Lower lobe of right lung (tissue), 2 donors: Measurements from ENCODE around the gene PTPN20. TPM values are rescaled to one million over a fixed set of nuclear protein-coding genes. Genes with fewer than 3 reads are reported as not detected.
"Not testable (repeated sequence)": the region's sequence is repeated elsewhere in the genome, so short reads cannot be mapped to it uniquely, and the experiment has no call there.

ENCODE experiments used
- ATAC-seq, 2 donors: fragments of 200-7000 bp; cut with Tn5 transposase; one replicate each; pipeline ENCODE4 v1.9.1; 2020 to 2022; ENCODE audit warnings: mild to moderate bottlenecking in 2 of 2, moderate library complexity in 2 of 2
- DNase-seq: peaks from one replicate; pipeline ENCODE4 v3.0.0-alpha.2; 2020
- H3K27ac ChIP-seq: fragments of 200-600 bp; one replicate; pipeline ENCODE4 v1.8.0; 2022
- H3K27me3 ChIP-seq: fragments of 200-600 bp; one replicate; pipeline ENCODE4 v1.8.0; 2022; ENCODE audit warnings: low read depth
- H3K36me3 ChIP-seq: fragments of 200-600 bp; one replicate; pipeline ENCODE4 v1.8.0; 2022; ENCODE audit warnings: mild to moderate bottlenecking
- H3K4me1 ChIP-seq: fragments of 200-600 bp; one replicate; pipeline ENCODE4 v1.8.0; 2022
- H3K4me3 ChIP-seq: fragments of 200-600 bp; one replicate; pipeline ENCODE4 v1.8.0; 2022; ENCODE audit warnings: mild to moderate bottlenecking
- H3K9me3 ChIP-seq: fragments of 200-600 bp; one replicate; pipeline ENCODE4 v1.8.0; 2022
- intact Hi-C: fragments of 100-400 bp; cut with DNase I; formaldehyde crosslinking; loops from one replicate; pipeline ENCODE4 v1.11.0; 2022
- long read RNA-seq: library from polyadenylated mRNA; unstranded; transcript quantifications from one replicate; pipeline ENCODE4 v2.0.0, GENCODE V29; 2021
- total RNA-seq: library from RNA; stranded (reverse); fragmentation: NEBNext Ultra II Directional; extraction: Animal tissue kit (Norgen Biotek cat#: 25700); gene quantifications from one replicate; pipeline ENCODE4 v1.2.1, GENCODE V29; 2021
- donor health status: DM: no; HTN: yes; CAD: no; lungs with severe emphysema.

PTPN20 gene
- total RNA-seq, result 4.0 TPM
- long read RNA-seq, partial matches to known transcripts, result 0 of 3 reads
- long read RNA-seq, other reads (novel, unspliced or antisense), result 2 of 3 reads

DNA sequence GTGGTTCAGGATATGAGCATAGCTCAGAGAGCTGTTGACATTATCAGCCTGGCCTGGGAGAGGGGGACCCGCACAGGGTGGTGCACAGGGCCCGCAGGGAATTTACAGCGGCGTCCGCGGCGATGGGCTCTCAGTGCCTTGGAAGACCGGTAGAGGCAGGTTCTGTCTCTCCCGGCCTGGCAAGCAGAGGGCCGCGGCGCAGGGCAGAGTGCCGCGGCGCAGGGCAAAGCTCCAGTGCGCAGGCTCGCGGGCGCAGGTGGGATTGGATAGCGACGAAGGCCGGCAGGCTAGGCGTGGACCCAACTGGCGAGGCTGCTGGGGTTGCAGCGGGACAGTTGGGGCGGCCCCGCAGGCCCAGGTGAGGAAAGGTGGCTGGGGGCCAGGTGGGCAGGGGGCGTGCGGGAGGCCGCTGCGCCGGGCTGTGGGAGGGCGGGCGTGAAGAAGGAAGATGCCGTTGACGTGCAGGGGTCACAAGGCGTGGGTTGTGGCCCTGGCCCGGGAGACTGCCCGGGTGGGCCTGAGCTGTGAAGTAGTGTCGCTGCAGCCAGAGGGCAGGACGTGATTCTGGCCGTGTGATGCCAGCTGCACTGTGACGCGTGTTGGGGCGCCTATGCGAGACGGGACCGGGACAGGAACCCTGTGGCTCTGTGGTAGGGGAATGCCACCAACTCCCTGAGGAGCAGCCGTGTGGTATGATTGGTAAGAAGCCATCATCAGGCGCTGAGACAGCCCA is at the start of gene PTPN20:
Gene PTPN20, plus strand, starts transcription at position 285 of the 733 bp plus-strand sequence. CDS start 21,072 bp downstream, outside the sequence.
- H3K27me3 ChIP-seq, intact Hi-C loops, H3K27ac ChIP-seq, H3K9me3 ChIP-seq, H3K36me3 ChIP-seq, H3K4me1 ChIP-seq: not testable (repeated sequence)
- DNase-seq (peak; percentile 57), ATAC-seq (peak; percentile 92 to 94)
- H3K4me3 ChIP-seq, result peak within 1 kb of the TSS; percentile 25

GRCh38 chr10:46869716-46870115 is 41.5 kb upstream of the PTPN20 start:
- DNase-seq, H3K4me3 ChIP-seq, H3K4me1 ChIP-seq, ATAC-seq, H3K9me3 ChIP-seq, H3K27ac ChIP-seq, H3K36me3 ChIP-seq, intact Hi-C loops, H3K27me3 ChIP-seq: not testable (repeated sequence)

GRCh38 chr10:46871583-46871982 is 39.6 kb upstream of the PTPN20 start:
- DNase-seq, H3K27me3 ChIP-seq, H3K4me1 ChIP-seq, H3K27ac ChIP-seq, H3K9me3 ChIP-seq, H3K36me3 ChIP-seq, intact Hi-C loops, H3K4me3 ChIP-seq: not testable (repeated sequence)
- ATAC-seq, result peak in 1 of 2 donors; percentile 66

- H3K36me3 ChIP-seq, H3K27ac ChIP-seq, H3K27me3 ChIP-seq, H3K4me3 ChIP-seq, DNase-seq, intact Hi-C loops, ATAC-seq, H3K4me1 ChIP-seq, H3K9me3 ChIP-seq: not testable (repeated sequence)
These were observed 35.9 kb upstream of the PTPN20 start for GRCh38 chr10:46875304-46875703.

- H3K4me3 ChIP-seq, H3K36me3 ChIP-seq, intact Hi-C loops, H3K27ac ChIP-seq, H3K9me3 ChIP-seq, H3K4me1 ChIP-seq, DNase-seq, H3K27me3 ChIP-seq: not testable (repeated sequence)
- ATAC-seq, result peak in 1 of 2 donors; percentile 20
These were observed 34.5 kb upstream of the PTPN20 start for GRCh38 chr10:46876773-46877172.

- H3K36me3 ChIP-seq, H3K9me3 ChIP-seq, H3K4me3 ChIP-seq, H3K4me1 ChIP-seq, DNase-seq, ATAC-seq, H3K27me3 ChIP-seq, intact Hi-C loops, H3K27ac ChIP-seq: not testable (repeated sequence)
These were observed 32.5 kb upstream of the PTPN20 start for GRCh38 chr10:46878761-46879160.

DNA sequence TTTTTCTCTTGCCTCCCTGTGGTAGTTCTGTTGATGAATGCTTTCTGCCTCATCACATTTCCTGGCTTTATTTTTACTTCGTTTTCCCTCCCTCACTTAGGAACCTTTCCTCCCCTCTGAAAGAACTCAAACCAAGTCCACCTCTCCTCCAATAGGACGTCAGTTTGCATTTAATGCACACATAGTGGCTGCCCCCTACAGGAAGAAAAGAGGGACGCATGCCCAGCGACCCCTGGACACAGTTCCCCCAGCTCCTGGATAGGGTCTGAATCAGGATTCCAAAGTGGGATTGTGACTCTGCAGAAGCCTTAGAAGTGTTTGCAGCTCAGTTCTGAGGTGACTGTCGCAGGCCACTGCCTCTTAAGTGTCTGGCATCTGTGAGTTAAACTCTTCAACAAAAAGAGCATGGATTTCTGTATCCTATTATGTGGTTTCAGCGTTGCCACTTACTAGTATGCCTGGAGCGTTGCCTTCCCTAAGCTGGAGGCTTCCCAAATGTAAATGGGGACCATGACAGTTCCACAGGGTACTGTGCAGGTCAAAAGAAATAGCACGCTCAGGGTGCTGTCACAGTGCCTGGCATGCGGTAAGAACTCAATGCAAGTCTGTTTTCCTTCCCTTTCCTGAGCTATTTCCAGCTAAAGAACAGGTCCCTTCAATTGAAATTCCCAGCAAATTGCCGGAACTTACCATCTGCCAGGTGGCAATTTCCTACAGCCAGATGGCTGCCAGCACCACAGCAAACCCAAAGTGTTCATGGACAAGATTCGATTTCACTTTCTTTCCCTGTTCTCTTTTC is 20.2 kb upstream of the PTPN20 start:
- H3K4me3 ChIP-seq, H3K4me1 ChIP-seq, H3K36me3 ChIP-seq, intact Hi-C loops, ATAC-seq, H3K27ac ChIP-seq, DNase-seq, H3K27me3 ChIP-seq, H3K9me3 ChIP-seq: not testable (repeated sequence)

- intact Hi-C loops, H3K36me3 ChIP-seq, H3K27ac ChIP-seq, H3K27me3 ChIP-seq, H3K4me1 ChIP-seq, DNase-seq, H3K4me3 ChIP-seq, H3K9me3 ChIP-seq: not testable (repeated sequence)
- peak in 1 of 2 donors; percentile 11 for ATAC-seq
These were observed 14.2 kb upstream of the PTPN20 start for GRCh38 chr10:46896762-46897692.

- H3K36me3 ChIP-seq, H3K27me3 ChIP-seq, H3K4me1 ChIP-seq, DNase-seq, H3K9me3 ChIP-seq, intact Hi-C loops, H3K27ac ChIP-seq, ATAC-seq, H3K4me3 ChIP-seq: not testable (repeated sequence)
These were observed 10.0 kb upstream of the PTPN20 start for GRCh38 chr10:46901247-46901646.

DNA sequence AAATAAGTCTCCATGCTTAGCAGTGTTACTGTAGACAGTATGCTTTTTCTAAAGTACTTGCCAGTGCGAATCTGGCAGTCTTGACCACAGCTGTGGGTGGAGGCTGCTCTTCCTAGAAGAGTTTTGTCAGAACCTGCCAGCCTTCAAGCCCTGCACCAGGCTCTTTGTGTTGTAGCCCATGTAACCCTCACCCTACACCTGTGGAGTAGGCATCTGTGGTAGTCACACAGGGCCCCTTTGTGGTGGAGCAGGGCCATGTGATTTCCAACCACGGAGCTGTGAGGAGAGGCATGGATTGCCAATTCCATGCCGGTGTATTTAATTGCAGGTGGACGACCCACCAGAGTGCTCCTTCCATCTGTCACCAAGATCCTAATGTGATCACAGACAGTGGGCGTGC is 7.4 kb upstream of the PTPN20 start:
- H3K4me1 ChIP-seq, H3K9me3 ChIP-seq, H3K27me3 ChIP-seq, DNase-seq, ATAC-seq, H3K27ac ChIP-seq, intact Hi-C loops, H3K4me3 ChIP-seq, H3K36me3 ChIP-seq: not testable (repeated sequence)

DNA sequence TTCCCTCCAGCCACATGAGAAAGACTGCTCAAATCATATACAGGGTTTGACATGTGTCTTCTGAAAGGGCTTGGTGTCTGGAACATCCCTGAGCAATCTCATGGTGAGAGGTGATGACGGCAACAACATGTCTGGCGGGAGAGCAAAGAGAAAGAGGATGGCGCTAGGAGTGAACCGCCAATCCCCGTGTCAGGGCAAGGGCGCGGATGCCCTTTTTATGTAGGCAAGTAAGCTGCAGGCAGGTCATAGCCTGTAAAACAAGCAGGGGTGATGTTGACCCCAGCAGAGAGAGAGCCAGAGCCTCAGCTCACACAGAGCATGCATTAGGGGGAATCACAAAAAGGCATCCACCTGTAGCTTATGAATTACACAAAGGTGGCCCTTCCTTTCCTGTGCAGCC is 4.9 kb upstream of the PTPN20 start:
- DNase-seq, H3K27ac ChIP-seq, H3K27me3 ChIP-seq, ATAC-seq, H3K4me3 ChIP-seq, H3K9me3 ChIP-seq, intact Hi-C loops, H3K4me1 ChIP-seq, H3K36me3 ChIP-seq: not testable (repeated sequence)

DNA sequence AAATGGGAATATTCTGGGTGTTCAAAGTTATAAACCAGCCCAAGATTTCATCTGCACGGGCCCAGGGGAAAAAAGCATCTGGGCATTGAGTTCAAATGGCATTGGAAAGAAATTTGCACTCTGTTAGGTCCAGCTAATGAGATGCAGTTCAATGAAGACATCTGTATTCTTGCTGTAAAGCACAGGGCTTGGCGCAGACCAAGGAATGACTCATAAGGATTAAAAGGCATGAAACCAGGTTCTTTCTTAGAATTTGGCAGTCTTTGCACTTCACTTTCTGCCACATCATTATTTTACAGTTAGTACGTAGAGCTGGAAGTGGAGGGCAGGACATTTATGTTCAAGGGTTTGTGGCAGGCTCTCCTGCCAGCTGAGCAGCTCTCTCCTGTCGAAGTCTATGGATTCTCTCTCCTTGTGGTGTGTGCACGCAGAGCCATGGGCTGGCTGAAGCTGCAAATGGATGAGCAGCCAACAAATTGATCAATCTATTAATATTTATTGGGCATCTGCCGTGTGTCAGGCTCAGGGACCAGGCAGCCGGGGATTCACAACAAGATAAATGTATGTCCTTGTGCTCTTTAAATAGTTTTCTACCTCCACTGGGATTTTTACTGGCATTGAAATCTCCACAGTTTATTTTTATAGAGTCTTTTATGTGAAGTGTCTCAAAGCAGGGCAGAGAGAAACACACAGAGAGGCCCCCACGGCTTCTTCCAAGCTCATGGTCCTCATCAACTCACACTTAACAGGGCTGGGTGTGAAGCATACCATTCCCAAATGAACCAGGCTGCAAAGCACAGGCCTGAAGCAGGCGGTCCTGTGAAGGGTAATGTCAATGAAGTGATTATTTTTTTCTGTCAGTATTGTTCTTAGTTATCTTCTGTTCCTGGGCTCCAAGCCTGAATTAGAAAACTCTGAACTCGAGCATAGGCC is 3.8 kb upstream of the PTPN20 start:
- DNase-seq, H3K9me3 ChIP-seq, ATAC-seq, H3K36me3 ChIP-seq, H3K27ac ChIP-seq, H3K4me1 ChIP-seq, H3K27me3 ChIP-seq, intact Hi-C loops, H3K4me3 ChIP-seq: not testable (repeated sequence)
